ENCODE data around the gene MELTF.

Gene MELTF

GRCh38 chr3:196983186-196983585, 46.4 kb downstream of the MELTF start:
- H3K4me3 ChIP-seq (ENCODE audit: low read depth, low read length), result no peak overlapping the region
- TF ChIP-seq, protein P1, sequence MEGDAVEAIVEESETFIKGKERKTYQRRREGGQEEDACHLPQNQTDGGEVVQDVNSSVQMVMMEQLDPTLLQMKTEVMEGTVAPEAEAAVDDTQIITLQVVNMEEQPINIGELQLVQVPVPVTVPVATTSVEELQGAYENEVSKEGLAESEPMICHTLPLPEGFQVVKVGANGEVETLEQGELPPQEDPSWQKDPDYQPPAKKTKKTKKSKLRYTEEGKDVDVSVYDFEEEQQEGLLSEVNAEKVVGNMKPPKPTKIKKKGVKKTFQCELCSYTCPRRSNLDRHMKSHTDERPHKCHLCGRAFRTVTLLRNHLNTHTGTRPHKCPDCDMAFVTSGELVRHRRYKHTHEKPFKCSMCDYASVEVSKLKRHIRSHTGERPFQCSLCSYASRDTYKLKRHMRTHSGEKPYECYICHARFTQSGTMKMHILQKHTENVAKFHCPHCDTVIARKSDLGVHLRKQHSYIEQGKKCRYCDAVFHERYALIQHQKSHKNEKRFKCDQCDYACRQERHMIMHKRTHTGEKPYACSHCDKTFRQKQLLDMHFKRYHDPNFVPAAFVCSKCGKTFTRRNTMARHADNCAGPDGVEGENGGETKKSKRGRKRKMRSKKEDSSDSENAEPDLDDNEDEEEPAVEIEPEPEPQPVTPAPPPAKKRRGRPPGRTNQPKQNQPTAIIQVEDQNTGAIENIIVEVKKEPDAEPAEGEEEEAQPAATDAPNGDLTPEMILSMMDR (IDR thresholded peaks at IDR 0.05; ENCODE audit: borderline replicate concordance, insufficient read depth, low read depth, low read length), result no peak

DNA sequence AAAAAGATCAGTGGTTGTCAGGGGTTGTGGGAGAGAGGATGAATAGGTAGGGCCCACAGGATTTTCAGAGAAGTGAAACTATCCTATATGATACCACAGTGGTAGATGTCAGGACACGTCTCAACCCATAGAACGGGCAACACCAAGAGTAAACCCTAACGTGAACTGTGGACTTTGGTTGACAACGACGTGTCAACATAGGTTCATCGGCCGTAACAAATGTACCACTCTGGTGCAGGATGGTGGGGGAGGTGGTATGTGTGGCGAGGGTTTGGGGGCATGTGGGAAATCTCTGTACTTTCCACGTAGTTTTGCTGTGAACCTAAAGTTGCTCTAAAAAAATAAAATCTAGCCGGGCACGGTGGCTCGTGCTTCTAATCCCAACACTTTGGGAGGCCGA, 48.0 kb downstream of the MELTF start:
- H3K4me3 ChIP-seq (ENCODE audit: low read depth, low read length), result no peak overlapping the region
- TF ChIP-seq, protein P1 (IDR thresholded peaks at IDR 0.05; ENCODE audit: borderline replicate concordance, insufficient read depth, low read depth, low read length), result no peak

- TF ChIP-seq, protein P1 (IDR thresholded peaks at IDR 0.05; ENCODE audit: borderline replicate concordance, insufficient read depth, low read depth, low read length), result no peak
- H3K4me3 ChIP-seq (ENCODE audit: low read depth, low read length), result no peak overlapping the region
These were observed 50.1 kb downstream of the MELTF start for GRCh38 chr3:196979545-196979944.

- no peak overlapping the region for H3K4me3 ChIP-seq (ENCODE audit: low read depth, low read length)
- TF ChIP-seq, protein P1 (IDR thresholded peaks at IDR 0.05; ENCODE audit: borderline replicate concordance, insufficient read depth, low read depth, low read length), result no peak
These were observed 52.7 kb downstream of the MELTF start for GRCh38 chr3:196976941-196977340.

DNA sequence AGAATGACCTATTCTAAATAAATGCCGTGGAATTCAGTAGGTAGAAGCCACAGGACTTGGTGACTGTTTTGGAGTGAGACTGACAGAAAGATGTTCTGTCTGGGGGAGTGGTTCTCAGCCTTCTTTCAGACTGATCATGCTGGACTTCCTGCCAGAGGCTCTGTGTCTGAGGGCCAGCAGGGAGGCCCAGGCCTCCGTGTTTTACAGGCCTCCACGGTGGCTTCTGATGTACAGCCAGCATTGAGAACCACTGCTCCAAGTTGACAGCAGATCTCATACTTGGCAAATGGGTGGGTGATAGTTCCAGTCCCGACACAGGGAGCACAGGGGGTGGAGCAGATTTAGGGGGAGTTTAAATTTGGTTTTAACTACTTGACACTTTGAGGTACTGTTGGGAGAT, 54.3 kb downstream of the MELTF start:
- TF ChIP-seq, protein P1 (IDR thresholded peaks at IDR 0.05; ENCODE audit: borderline replicate concordance, insufficient read depth, low read depth, low read length), result no peak
- H3K4me3 ChIP-seq (ENCODE audit: low read depth, low read length), result no peak overlapping the region

DNA sequence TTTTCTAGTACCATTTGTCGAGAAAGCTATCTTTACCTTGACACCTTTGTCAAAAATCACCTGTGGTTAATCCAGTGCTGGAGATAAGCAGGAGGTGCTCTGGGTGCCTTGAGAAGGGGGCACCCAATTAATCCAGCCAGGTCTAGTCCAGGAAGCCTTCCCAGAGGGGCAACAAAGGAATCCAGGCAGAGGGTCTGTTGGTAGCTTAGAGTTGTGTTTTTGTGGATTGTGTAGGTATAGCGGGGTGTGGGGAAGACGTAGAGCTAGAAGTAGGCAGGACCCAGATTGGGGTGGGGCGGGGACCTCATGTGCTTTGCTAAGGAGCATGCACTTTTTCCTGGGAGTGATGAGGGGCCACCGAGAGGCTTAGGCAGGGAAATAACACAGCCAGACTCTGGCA, 55.0 kb downstream of the MELTF start:
- TF ChIP-seq, protein P1 (IDR thresholded peaks at IDR 0.05; ENCODE audit: borderline replicate concordance, insufficient read depth, low read depth, low read length), result no peak
- H3K4me3 ChIP-seq (ENCODE audit: low read depth, low read length), result no peak overlapping the region

- TF ChIP-seq, protein P1 (IDR thresholded peaks at IDR 0.05; ENCODE audit: borderline replicate concordance, insufficient read depth, low read depth, low read length), result no peak
- no peak overlapping the region for H3K4me3 ChIP-seq (ENCODE audit: low read depth, low read length)
These were observed 58.4 kb downstream of the MELTF start for GRCh38 chr3:196971094-196971698.
